Mononuclear cell (primary cell): ENCODE measurements around the gene VTN. TPM values are rescaled to one million over a fixed set of nuclear protein-coding genes. Genes with fewer than 3 reads are reported as not detected.

Experiments
- H3K27me3 ChIP-seq: 2 replicates; pipeline ENCODE4 v1.6.0; 2011; ENCODE audit warnings: low read length, control low read depth; ENCODE audit not compliant: insufficient read depth
- H3K4me1 ChIP-seq: 2 replicates; pipeline ENCODE4 v1.5.1; 2011; ENCODE audit warnings: mild to moderate bottlenecking, low read length, control low read depth; ENCODE audit not compliant: insufficient read depth
- H3K4me3 ChIP-seq: 2 replicates; pipeline ENCODE4 v1.5.1; 2011; ENCODE audit warnings: mild to moderate bottlenecking, low read length, moderate library complexity
- H3K9me3 ChIP-seq: 2 replicates; pipeline ENCODE4 v1.5.1; 2011; ENCODE audit warnings: low read depth, mild to moderate bottlenecking, control low read depth, low read length
- total RNA-seq: library from RNA; depleted of rRNA; stranded (reverse); fragments of >200 nt; gene quantifications from one replicate; pipeline ENCODE4 v1.2.3, GENCODE V29; 2012

Gene VTN
- total RNA-seq = not detected

- peaks cover 12% of the 10 kb centered on the region for H3K27me3 ChIP-seq
- H3K4me1 ChIP-seq = peaks cover 22% of the 10 kb centered on the region
- H3K4me3 ChIP-seq = no peak within 1 kb of the TSS
- H3K9me3 ChIP-seq = no peaks in the 10 kb centered on the region
Measured at GRCh38 chr17:28370035-28370743, at the start of gene VTN. VTN (minus strand) TSS chr17:28370307; CDS start chr17:28370203, 104 bp downstream.

- H3K9me3 ChIP-seq = no peaks in the 10 kb centered on the region
- no peaks in the 10 kb centered on the region for H3K4me1 ChIP-seq
- H3K27me3 ChIP-seq = no peaks in the 10 kb centered on the region
- H3K4me3 ChIP-seq = no peak overlapping the region
Measured at GRCh38 chr17:28416703-28417311, 46.7 kb upstream of the VTN start.

GRCh38 chr17:28415886-28416285, 45.8 kb upstream of the VTN start:
- Histone ChIP-seq H3K4me1 (no peaks in the 10 kb centered on the region), H3K9me3 (no peaks in the 10 kb centered on the region), H3K27me3 (no peaks in the 10 kb centered on the region), H3K4me3 (no peak overlapping the region)

- Histone ChIP-seq H3K9me3 (no peaks in the 10 kb centered on the region), H3K27me3 (no peaks in the 10 kb centered on the region)
Measured at GRCh38 chr17:28413804-28414203, 43.7 kb upstream of the VTN start.

GRCh38 chr17:28412099-28412498, 42.0 kb upstream of the VTN start:
- Histone ChIP-seq H3K4me1 (no peaks in the 10 kb centered on the region), H3K27me3 (peaks cover 3% of the 10 kb centered on the region), H3K4me3 (no peak overlapping the region), H3K9me3 (no peaks in the 10 kb centered on the region)

More at GRCh38 chr17:28413804-28414203, 43.7 kb upstream of the VTN start:
- no peak overlapping the region for H3K4me3 ChIP-seq
- H3K4me1 ChIP-seq = no peaks in the 10 kb centered on the region

- Histone ChIP-seq H3K4me1 (peaks cover 34% of the 10 kb centered on the region), H3K27me3 (peaks cover 3% of the 10 kb centered on the region), H3K4me3 (no peak overlapping the region), H3K9me3 (no peaks in the 10 kb centered on the region)
Measured at GRCh38 chr17:28407974-28408306, 37.8 kb upstream of the VTN start.

- Histone ChIP-seq H3K9me3 (no peaks in the 10 kb centered on the region), H3K4me3 (no peak overlapping the region), H3K4me1 (peaks cover 35% of the 10 kb centered on the region), H3K27me3 (peaks cover 3% of the 10 kb centered on the region)
Measured at GRCh38 chr17:28407130-28407973, 37.2 kb upstream of the VTN start.

GRCh38 chr17:28406473-28406814, 36.3 kb upstream of the VTN start:
- Histone ChIP-seq H3K27me3 (peaks cover 3% of the 10 kb centered on the region), H3K9me3 (no peaks in the 10 kb centered on the region), H3K4me3 (peak overlapping the region; percentile 47), H3K4me1 (peaks cover 35% of the 10 kb centered on the region)

GRCh38 chr17:28405632-28406472, 35.7 kb upstream of the VTN start, which contains the start of gene SLC46A1:
SLC46A1 (minus strand) TSS chr17:28406212; CDS start chr17:28406114, 98 bp downstream.
- Histone ChIP-seq H3K27me3 (peaks cover 3% of the 10 kb centered on the region), H3K9me3 (no peaks in the 10 kb centered on the region), H3K4me1 (peaks cover 35% of the 10 kb centered on the region), H3K4me3 (peak within 1 kb of the TSS; percentile 47)

GRCh38 chr17:28404812-28405570, 34.9 kb upstream of the VTN start:
- Histone ChIP-seq H3K27me3 (peaks cover 3% of the 10 kb centered on the region), H3K9me3 (no peaks in the 10 kb centered on the region), H3K4me3 (no peak overlapping the region), H3K4me1 (peaks cover 35% of the 10 kb centered on the region)

- Histone ChIP-seq H3K4me1 (peaks cover 35% of the 10 kb centered on the region), H3K27me3 (peaks cover 3% of the 10 kb centered on the region), H3K9me3 (no peaks in the 10 kb centered on the region), H3K4me3 (no peak overlapping the region)
Measured at GRCh38 chr17:28404461-28404811, 34.3 kb upstream of the VTN start.

- no peak overlapping the region for H3K4me3 ChIP-seq
- H3K9me3 ChIP-seq = no peaks in the 10 kb centered on the region
- H3K4me1 ChIP-seq = peaks cover 35% of the 10 kb centered on the region
- peaks cover 3% of the 10 kb centered on the region for H3K27me3 ChIP-seq
Measured at GRCh38 chr17:28404007-28404406, 33.9 kb upstream of the VTN start.

GRCh38 chr17:28402844-28403243, 32.7 kb upstream of the VTN start:
- peaks cover 1% of the 10 kb centered on the region for H3K27me3 ChIP-seq
- H3K4me1 ChIP-seq = peaks cover 35% of the 10 kb centered on the region
- H3K4me3 ChIP-seq = no peak overlapping the region
- H3K9me3 ChIP-seq = no peaks in the 10 kb centered on the region

- H3K27me3 ChIP-seq = no peaks in the 10 kb centered on the region
- H3K9me3 ChIP-seq = no peaks in the 10 kb centered on the region
- H3K4me3 ChIP-seq = no peak overlapping the region
- peaks cover 35% of the 10 kb centered on the region for H3K4me1 ChIP-seq
Measured at GRCh38 chr17:28402224-28402630, 32.1 kb upstream of the VTN start.
